IMR-90 (cell line): ENCODE results near the gene GATAD2A. TPM values are rescaled to one million over a fixed set of nuclear protein-coding genes. Genes with fewer than 3 reads are reported as not detected.

Experiments used
- ATAC-seq: fragments of 200-7000 bp; cut with Tn5 transposase; 2 replicates; pipeline ENCODE4 v1.9.1; 2020; ENCODE audit warnings: low read depth, mild to moderate bottlenecking, moderate library complexity
- BruUV-seq: library from RNA; stranded (reverse); fragments of 400-500 nt; replicated peaks from 2 replicates; lab custom pipeline; 2021; lab: Mats Ljungman, UMichigan
- CTCF ChIA-PET: fragments of 300-600 bp; formaldehyde crosslinking; extraction: SDS; loops from one replicate; lab custom pipeline; 2021; ENCODE audit warnings: antibody characterized with exemption; lab: Yijun Ruan, JAX
- POLR2A ChIA-PET: fragments of 300-600 bp; sonication (Branson Sonifier 250); formaldehyde crosslinking; loops from one replicate; lab custom pipeline; 2022; ENCODE audit warnings: antibody characterized with exemption; ENCODE audit not compliant: unreplicated experiment; lab: Charles Lee
- DNase-seq: peaks from one replicate; pipeline ENCODE4 v3.0.0; 2013
- H2AFZ ChIP-seq: replicated peaks from 2 replicates; pipeline ENCODE3; 2013; ENCODE audit warnings: low read length, mild to moderate bottlenecking; ENCODE audit not compliant: poor library complexity
- H2AK5ac ChIP-seq: 2 replicates; pipeline ENCODE4 v1.6.1; 2013; ENCODE audit warnings: low read depth, low read length, inconsistent platforms
- H2AK9ac ChIP-seq: replicated peaks from 2 replicates; pipeline ENCODE3; 2013; ENCODE audit warnings: mild to moderate bottlenecking, low read depth, low read length, moderate library complexity; ENCODE audit not compliant: poor library complexity
- H2BK120ac ChIP-seq: 2 replicates; pipeline ENCODE4 v1.6.1; 2013; ENCODE audit warnings: low read depth, low read length, inconsistent platforms
- H2BK15ac ChIP-seq: 3 replicates; pipeline ENCODE4 v1.6.1; 2013; ENCODE audit warnings: low read depth, low read length, inconsistent platforms
- H2BK20ac ChIP-seq: 2 replicates; pipeline ENCODE4 v1.6.1; 2013; ENCODE audit warnings: low read depth, mild to moderate bottlenecking, inconsistent platforms, low read length, moderate library complexity
- H2BK5ac ChIP-seq: 2 replicates; pipeline ENCODE4 v1.6.1; 2013; ENCODE audit warnings: mild to moderate bottlenecking, low read depth, low read length, inconsistent platforms; ENCODE audit not compliant: poor library complexity, severe bottlenecking
- H3K14ac ChIP-seq: replicated peaks from 2 replicates; pipeline ENCODE4 v1.6.1; 2013; ENCODE audit warnings: low read depth, low read length, inconsistent platforms
- H3K18ac ChIP-seq: 2 replicates; pipeline ENCODE4 v1.6.1; 2013; ENCODE audit warnings: low read depth, low read length, control low read depth
- H3K23ac ChIP-seq: 2 replicates; pipeline ENCODE4 v1.6.1; 2013; ENCODE audit warnings: low read depth, low read length, inconsistent platforms
- H3K27ac ChIP-seq: 2 replicates; pipeline ENCODE4 v1.5.1; 2013; ENCODE audit warnings: mild to moderate bottlenecking, control low read depth, low read length; ENCODE audit not compliant: insufficient read depth
- H3K27me3 ChIP-seq: 2 replicates; pipeline ENCODE4 v1.6.1; 2013; ENCODE audit warnings: low read length; ENCODE audit not compliant: control insufficient read depth, insufficient read depth
- H3K36me3 ChIP-seq: 2 replicates; pipeline ENCODE4 v1.6.1; 2013; ENCODE audit warnings: low read length, mixed read lengths; ENCODE audit not compliant: control insufficient read depth, insufficient read depth
- H3K4ac ChIP-seq: 2 replicates; pipeline ENCODE4 v1.6.1; 2013; ENCODE audit warnings: low read depth, low read length, inconsistent platforms
- H3K4me1 ChIP-seq: 2 replicates; pipeline ENCODE4 v1.6.1; 2013; ENCODE audit warnings: low read length, mixed read lengths; ENCODE audit not compliant: control insufficient read depth, insufficient read depth
- H3K4me2 ChIP-seq: 2 replicates; pipeline ENCODE4 v1.6.1; 2013; ENCODE audit warnings: low read depth, mild to moderate bottlenecking, control low read depth, low read length, moderate library complexity
- H3K4me3 ChIP-seq: 2 replicates; pipeline ENCODE4 v1.5.1; 2013; ENCODE audit warnings: low read depth, mild to moderate bottlenecking, control low read depth, low read length, moderate library complexity; ENCODE audit not compliant: insufficient read depth
- H3K56ac ChIP-seq: 2 replicates; pipeline ENCODE4 v1.6.1; 2013; ENCODE audit warnings: low read length, inconsistent platforms; ENCODE audit not compliant: insufficient read depth; ENCODE audit errors: extremely low read depth
- H3K79me1 ChIP-seq, 2 experiments: 2 replicates each; pipeline ENCODE4 v1.6.1; 2013; ENCODE audit warnings: low read length in 2 of 2, inconsistent platforms in 1 of 2, low read depth in 1 of 2
- H3K9ac ChIP-seq: 2 replicates; pipeline ENCODE4 v1.6.1; 2013; ENCODE audit warnings: low read depth, low read length, control low read depth
- H3K9me1 ChIP-seq: 2 replicates; pipeline ENCODE4 v1.6.1; 2013; ENCODE audit warnings: low read length, inconsistent platforms; ENCODE audit not compliant: insufficient read depth
- H3K9me3 ChIP-seq: 2 replicates; pipeline ENCODE4 v1.6.1; 2013; ENCODE audit warnings: low read length; ENCODE audit not compliant: control insufficient read depth, insufficient read depth
- H4K20me1 ChIP-seq: 2 replicates; pipeline ENCODE4 v1.6.1; 2013; ENCODE audit warnings: low read length, inconsistent platforms; ENCODE audit not compliant: insufficient read depth
- H4K5ac ChIP-seq: 2 replicates; pipeline ENCODE4 v1.6.1; 2013; ENCODE audit warnings: mild to moderate bottlenecking, low read depth, low read length, control low read depth
- H4K8ac ChIP-seq, 2 experiments: 2 replicates each; pipeline ENCODE4 v1.6.1; 2013; ENCODE audit warnings: low read depth in 2 of 2, low read length in 2 of 2, control low read depth in 1 of 2, inconsistent platforms in 1 of 2
- H4K91ac ChIP-seq: 2 replicates; pipeline ENCODE4 v1.6.1; 2013; ENCODE audit warnings: low read depth, low read length, inconsistent platforms; ENCODE audit not compliant: insufficient read depth
- CTCF ChIP-seq: conservative IDR thresholded peaks from 2 replicates; pipeline ENCODE4 v1.5.1; 2012; ENCODE audit warnings: mild to moderate bottlenecking, low read depth, low read length, improper control_type of control experiment
- FOS ChIP-seq: fragments of 150-350 bp; IDR thresholded peaks from 2 replicates; pipeline ENCODE4 v1.6.1; 2016; ENCODE audit warnings: low read depth, low read length
- MAZ ChIP-seq: IDR thresholded peaks from 2 replicates; pipeline ENCODE4 v1.6.1; 2012; ENCODE audit warnings: low read depth, mild to moderate bottlenecking, low read length, improper control_type of control experiment, moderate library complexity, borderline replicate concordance
- MXI1 ChIP-seq: IDR thresholded peaks from 2 replicates; pipeline ENCODE4 v1.6.1; 2012; ENCODE audit warnings: low read depth, mild to moderate bottlenecking, low read length, moderate library complexity, borderline replicate concordance
- NFE2L2 ChIP-seq: fragments of 150-350 bp; IDR thresholded peaks from 2 replicates; pipeline ENCODE4 v1.6.1; 2016; ENCODE audit warnings: low read depth, mild to moderate bottlenecking, low read length
- POLR2A ChIP-seq: IDR thresholded peaks from 2 replicates; pipeline ENCODE4 v1.6.1; 2012; ENCODE audit warnings: mild to moderate bottlenecking, low read depth, low read length
- RAD21 ChIP-seq: IDR thresholded peaks from 2 replicates; pipeline ENCODE4 v1.6.1; 2012; ENCODE audit warnings: low read length, improper control_type of control experiment
- RFX5 ChIP-seq: IDR thresholded peaks from 2 replicates; pipeline ENCODE4 v1.8.0; 2012; ENCODE audit warnings: low read depth, mild to moderate bottlenecking, low read length, moderate library complexity
- USF2 ChIP-seq: fragments of 150-350 bp; IDR thresholded peaks from 2 replicates; pipeline ENCODE4 v1.6.1; 2017; ENCODE audit warnings: mild to moderate bottlenecking, antibody characterized with exemption, low read length, low read depth
- WGBS, 2 experiments: methylation state at CpG; one replicate each; pipeline versions ENCODE4 v1.1.5 to v1.1.7; 2013; ENCODE audit warnings: missing lambda C conversion rate in 2 of 2; ENCODE audit not compliant: insufficient read length in 1 of 2; ENCODE audit errors: extremely low coverage in 2 of 2; 5-methylcytosine and 5-hydroxymethylcytosine counted together
- dilution Hi-C: fragments of 300-500 bp; cut with HindIII; formaldehyde crosslinking; loops from one replicate; pipeline ENCODE4 v1.14.3; 2018; ENCODE audit warnings: low sequenced_read_pairs; ENCODE audit not compliant: unreplicated experiment
- in situ Hi-C: fragments of 300-500 bp; cut with MboI; formaldehyde crosslinking; loops from 3 replicates; pipeline ENCODE4 v1.14.3; 2019; ENCODE audit warnings: low sequenced_read_pairs, inconsistent platforms, mixed read lengths
- intact Hi-C: fragments of 100-400 bp; cut with micrococcal nuclease; formaldehyde crosslinking; loops from 2 replicates; pipeline ENCODE4 v1.10.0; 2022
- polyA plus RNA-seq, 3 experiments: library from polyadenylated mRNA; depleted of rRNA; stranded (reverse); fragments of >200 nt; gene quantifications; 2 replicates each; pipeline ENCODE4 v1.2.3, GENCODE V29; 2012; ENCODE audit warnings: low replicate concordance in 1 of 3
- total RNA-seq: library from RNA; depleted of rRNA; stranded (reverse); fragments of >200 nt; gene quantifications from 2 replicates; pipeline ENCODE4 v1.2.3, GENCODE V29; 2012

The GATAD2A gene
- total and polyA plus RNA-seq, 2 of the 4 experiments (the other 2 are of a cell fraction): 23.5 to 33.2 TPM

GRCh38 chr19:19385131-19385895 is 20.2 kb upstream of the GATAD2A start:
- Histone ChIP-seq H3K79me1 (peaks cover 21 to 47% of the 10 kb centered on the region in 2 experiments), H3K36me3 (no peaks in the 10 kb centered on the region)
- intact Hi-C loops: loop anchor here (2.0 to 5.0 kb wide), 2 partner anchors 19 to 102 kb away; partner anchors contain the start of gene GATAD2A

More at GRCh38 chr19:19385131-19385895, 20.2 kb upstream of the GATAD2A start:
- no TSS peak for BruUV-seq
- ATAC-seq (peak; percentile 96), DNase-seq (peak; percentile 100)
- peak overlapping the region; percentile 71; the same call in 1 of the 2 replicates for H3K4ac ChIP-seq
- H4K91ac ChIP-seq: peak overlapping the region; percentile 33; the same call in 1 of the 2 replicates
- H3K9me1 ChIP-seq: peaks cover 3% of the 10 kb centered on the region; the same call in 1 of the 2 replicates
- H3K18ac ChIP-seq: peak overlapping the region; percentile 13; the same call in 1 of the 2 replicates
- H3K23ac ChIP-seq: peak overlapping the region; percentile 72; the same call in 1 of the 2 replicates
- H2BK20ac ChIP-seq: no peak overlapping the region
- H3K9me3 ChIP-seq: no peaks in the 10 kb centered on the region
- H3K14ac ChIP-seq: peak overlapping the region; percentile 60
- POLR2A ChIA-PET: interaction anchor here (0.6 to 0.7 kb wide), 2 partner anchors 10 to 14 kb away, joined by 3 read pairs; no protein-coding TSS in a partner anchor
- H4K20me1 ChIP-seq: no peaks in the 10 kb centered on the region
- H3K9ac ChIP-seq: peak overlapping the region; percentile 66
- peak overlapping the region; percentile 84 for H4K5ac ChIP-seq
- peak overlapping the region; percentile 95 for H2AFZ ChIP-seq
- dilution Hi-C loops (no loop called here), in situ Hi-C loops (loop anchor here (25.0 kb wide), 1 partner anchor 252 kb away; the partner anchor contains the start of genes GMIP and LPAR2)
- H3K27ac ChIP-seq: peak overlapping the region; percentile 55
- peak overlapping the region; percentile 81 for H3K4me2 ChIP-seq
- H3K27me3 ChIP-seq: no peaks in the 10 kb centered on the region
- H3K4me1 ChIP-seq: peaks cover 8% of the 10 kb centered on the region
- peak overlapping the region; percentile 52 to 86 for H4K8ac ChIP-seq
- H3K56ac ChIP-seq: no peak overlapping the region
- H2AK5ac ChIP-seq: no peak overlapping the region
- TF ChIP-seq USF2: 0 out of 2 replicates have a peak, but pooled peaks have one; percentile 11
- peak; percentile 20; the same call in 1 of the 2 replicates for TF ChIP-seq CTCF
- TF ChIP-seq MAZ: peak; percentile 58; the same call in 1 of the 2 replicates
- no peak for TF ChIP-seq NFE2L2
- peak; percentile 63; the same call in 1 of the 2 replicates for TF ChIP-seq MXI1
- peak; percentile 98 for TF ChIP-seq RFX5
- TF ChIP-seq POLR2A: peak; percentile 74
- no peak for TF ChIP-seq RAD21
- TF ChIP-seq FOS: peak; percentile 62; the same call in 1 of the 2 replicates
- H2BK15ac ChIP-seq: no peak overlapping the region
- H2AK9ac ChIP-seq: peak overlapping the region; percentile 89
- peak overlapping the region; percentile 71 for H3K4me3 ChIP-seq
- no peak overlapping the region for H2BK120ac ChIP-seq
- H2BK5ac ChIP-seq: peak overlapping the region; percentile 21
- 2% methylated on average over 61 of the region's 75 CpGs; no CpG with 5 or more reads in 1 of the 2 experiments for WGBS, 2 experiments
- CTCF ChIA-PET: interaction anchor here (0.6 kb wide), 1 partner anchor 1299 kb away, joined by 3 read pairs; no protein-coding TSS in a partner anchor
